Suprapubic skin (tissue), 4 donors: ENCODE measurements around the gene EXOC7. TPM values are rescaled to one million over a fixed set of nuclear protein-coding genes. Genes with fewer than 3 reads are reported as not detected.

Experiments used
- DNase-seq, 2 donors: peaks; one replicate each; pipeline ENCODE4 v3.0.0-alpha.2; 2019; ENCODE audit warnings: low spot score in 2 of 2
- H3K27ac ChIP-seq: fragments of 200-600 bp; sonication (generic); one replicate; pipeline ENCODE4 v1.5.1; 2019
- H3K27me3 ChIP-seq: fragments of 200-600 bp; sonication (generic); one replicate; pipeline ENCODE4 v1.5.1; 2019
- H3K36me3 ChIP-seq: fragments of 200-600 bp; sonication (generic); one replicate; pipeline ENCODE4 v1.5.1; 2019
- H3K4me1 ChIP-seq: fragments of 200-600 bp; sonication (generic); one replicate; pipeline ENCODE4 v1.5.1; 2019
- H3K4me3 ChIP-seq: fragments of 200-600 bp; sonication (generic); one replicate; pipeline ENCODE4 v1.5.1; 2019; ENCODE audit warnings: mild to moderate bottlenecking
- H3K9me3 ChIP-seq: fragments of 200-600 bp; sonication (generic); one replicate; pipeline ENCODE4 v1.5.1; 2019
- EP300 ChIP-seq: sonication (generic); formaldehyde crosslinking; IDR thresholded peaks from one replicate; pipeline ENCODE4 v1.6.1; 2017; ENCODE audit warnings: antibody characterized with exemption
- POLR2A ChIP-seq, 2 donors: fragments of 450-650 bp; IDR thresholded peaks; one replicate each; pipeline ENCODE4 v1.6.1; 2017; ENCODE audit warnings: antibody characterized with exemption in 2 of 2, mild to moderate bottlenecking in 2 of 2, moderate library complexity in 2 of 2
- POLR2AphosphoS5 ChIP-seq, 3 donors: sonication (generic); formaldehyde crosslinking; IDR thresholded peaks; one replicate each; pipeline ENCODE4 v1.6.1; 2017; ENCODE audit warnings: antibody characterized with exemption in 3 of 3
- WGBS: methylation state at CpG from one replicate; pipeline ENCODE4 v1.1.5; 2018; 5-methylcytosine and 5-hydroxymethylcytosine counted together
- total RNA-seq, 4 donors: library from RNA; depleted of rRNA; stranded (reverse); fragments of >200 nt; gene quantifications; one replicate each; pipeline ENCODE4 v1.1.0, GENCODE V29; 2016
- TF ChIP-seq, protein P1 (sequence below), 2 donors: fragments of 200-600 bp in 1 of 2; fragments of 450-650 bp in 1 of 2; sonication (generic) in 1 of 2; IDR thresholded peaks; one replicate each; pipeline ENCODE4 v1.5.1; 2016 to 2019; ENCODE audit warnings: antibody characterized with exemption in 2 of 2, mild to moderate bottlenecking in 1 of 2, moderate library complexity in 1 of 2

The EXOC7 gene
- total RNA-seq, 4 donors from 2014 or later: 67.4 to 108 (median 78.6) TPM

DNA sequence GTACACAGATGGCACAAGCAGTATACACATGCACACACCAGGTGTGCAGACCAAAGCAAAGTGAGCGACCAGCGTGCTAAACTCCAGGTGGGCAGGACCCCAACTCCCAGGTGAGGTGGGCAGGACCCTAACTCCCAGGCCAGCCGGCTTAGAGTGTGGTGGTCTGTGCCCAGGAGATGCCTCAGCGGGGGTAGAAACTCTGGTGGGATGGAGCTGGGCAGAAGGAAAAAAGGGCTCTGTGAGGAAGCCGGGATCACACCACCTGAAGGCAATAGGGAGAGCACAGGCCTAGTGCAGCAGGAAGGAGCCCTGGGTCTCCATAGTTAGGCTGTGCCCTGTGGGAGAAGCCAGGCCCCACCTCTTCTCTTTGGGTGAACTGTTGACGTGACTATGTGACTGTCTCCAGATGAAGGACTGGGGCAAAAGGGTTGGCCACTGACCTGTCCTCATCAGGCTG lies 39.0 kb upstream of the EXOC7 start:
- DNase-seq: peak in 1 of 2 donors; percentile 34
- no peak for TF ChIP-seq POLR2AphosphoS5 (IDR thresholded peaks at IDR 0.05)
- TF ChIP-seq, protein P1, sequence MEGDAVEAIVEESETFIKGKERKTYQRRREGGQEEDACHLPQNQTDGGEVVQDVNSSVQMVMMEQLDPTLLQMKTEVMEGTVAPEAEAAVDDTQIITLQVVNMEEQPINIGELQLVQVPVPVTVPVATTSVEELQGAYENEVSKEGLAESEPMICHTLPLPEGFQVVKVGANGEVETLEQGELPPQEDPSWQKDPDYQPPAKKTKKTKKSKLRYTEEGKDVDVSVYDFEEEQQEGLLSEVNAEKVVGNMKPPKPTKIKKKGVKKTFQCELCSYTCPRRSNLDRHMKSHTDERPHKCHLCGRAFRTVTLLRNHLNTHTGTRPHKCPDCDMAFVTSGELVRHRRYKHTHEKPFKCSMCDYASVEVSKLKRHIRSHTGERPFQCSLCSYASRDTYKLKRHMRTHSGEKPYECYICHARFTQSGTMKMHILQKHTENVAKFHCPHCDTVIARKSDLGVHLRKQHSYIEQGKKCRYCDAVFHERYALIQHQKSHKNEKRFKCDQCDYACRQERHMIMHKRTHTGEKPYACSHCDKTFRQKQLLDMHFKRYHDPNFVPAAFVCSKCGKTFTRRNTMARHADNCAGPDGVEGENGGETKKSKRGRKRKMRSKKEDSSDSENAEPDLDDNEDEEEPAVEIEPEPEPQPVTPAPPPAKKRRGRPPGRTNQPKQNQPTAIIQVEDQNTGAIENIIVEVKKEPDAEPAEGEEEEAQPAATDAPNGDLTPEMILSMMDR (IDR thresholded peaks at IDR 0.05): no peak
- TF ChIP-seq EP300: no peak
- no peak for TF ChIP-seq POLR2A (IDR thresholded peaks at IDR 0.05)
- H3K27ac ChIP-seq: no peak overlapping the region
- no peaks in the 10 kb centered on the region for H3K9me3 ChIP-seq
- 89% methylated on average over 6 of the region's 6 CpGs for WGBS
- H3K27me3 ChIP-seq: peaks cover 31% of the 10 kb centered on the region
- H3K36me3 ChIP-seq: no peaks in the 10 kb centered on the region
- peaks cover 42% of the 10 kb centered on the region for H3K4me1 ChIP-seq
- H3K4me3 ChIP-seq: no peak overlapping the region

DNA sequence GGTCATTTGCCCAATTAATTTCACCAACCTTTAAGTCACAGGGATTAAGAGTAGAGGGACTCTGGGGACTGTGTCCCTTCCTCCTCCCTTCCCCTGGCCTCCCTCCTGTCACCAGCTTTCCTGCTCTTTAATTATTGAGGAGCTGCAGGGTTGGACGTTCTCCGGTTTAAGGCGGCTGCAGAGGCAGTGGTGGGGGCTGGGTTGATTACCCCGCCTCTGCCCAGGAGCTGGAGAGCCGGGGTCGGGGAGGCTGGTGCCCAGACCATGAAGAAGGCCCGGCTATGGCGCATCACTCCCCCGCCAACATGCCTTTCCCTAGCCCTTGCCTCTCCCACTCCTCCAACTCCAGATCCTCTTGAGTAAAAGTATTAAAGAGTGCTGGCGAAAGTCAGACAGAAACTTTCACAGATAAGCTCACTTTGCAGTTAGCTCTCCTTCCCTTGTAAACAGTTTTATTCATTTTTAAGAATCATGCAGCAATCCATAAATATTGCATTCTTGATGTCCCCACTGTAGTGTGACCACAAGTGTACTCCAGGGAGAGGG lies 38.5 kb upstream of the EXOC7 start:
- Histone ChIP-seq H3K36me3 (no peaks in the 10 kb centered on the region), H3K9me3 (no peaks in the 10 kb centered on the region), H3K27me3 (peaks cover 36% of the 10 kb centered on the region), H3K4me1 (peaks cover 42% of the 10 kb centered on the region), H3K4me3 (no peak overlapping the region), H3K27ac (no peak overlapping the region)
- TF ChIP-seq, protein P1 (IDR thresholded peaks at IDR 0.05): no peak
- no peak for TF ChIP-seq POLR2A (IDR thresholded peaks at IDR 0.05)
- no peak for TF ChIP-seq EP300
- TF ChIP-seq POLR2AphosphoS5 (IDR thresholded peaks at IDR 0.05): no peak
- DNase-seq: peak in 1 of 2 donors; percentile 51
- 69% methylated on average over 10 of the region's 10 CpGs for WGBS

DNA sequence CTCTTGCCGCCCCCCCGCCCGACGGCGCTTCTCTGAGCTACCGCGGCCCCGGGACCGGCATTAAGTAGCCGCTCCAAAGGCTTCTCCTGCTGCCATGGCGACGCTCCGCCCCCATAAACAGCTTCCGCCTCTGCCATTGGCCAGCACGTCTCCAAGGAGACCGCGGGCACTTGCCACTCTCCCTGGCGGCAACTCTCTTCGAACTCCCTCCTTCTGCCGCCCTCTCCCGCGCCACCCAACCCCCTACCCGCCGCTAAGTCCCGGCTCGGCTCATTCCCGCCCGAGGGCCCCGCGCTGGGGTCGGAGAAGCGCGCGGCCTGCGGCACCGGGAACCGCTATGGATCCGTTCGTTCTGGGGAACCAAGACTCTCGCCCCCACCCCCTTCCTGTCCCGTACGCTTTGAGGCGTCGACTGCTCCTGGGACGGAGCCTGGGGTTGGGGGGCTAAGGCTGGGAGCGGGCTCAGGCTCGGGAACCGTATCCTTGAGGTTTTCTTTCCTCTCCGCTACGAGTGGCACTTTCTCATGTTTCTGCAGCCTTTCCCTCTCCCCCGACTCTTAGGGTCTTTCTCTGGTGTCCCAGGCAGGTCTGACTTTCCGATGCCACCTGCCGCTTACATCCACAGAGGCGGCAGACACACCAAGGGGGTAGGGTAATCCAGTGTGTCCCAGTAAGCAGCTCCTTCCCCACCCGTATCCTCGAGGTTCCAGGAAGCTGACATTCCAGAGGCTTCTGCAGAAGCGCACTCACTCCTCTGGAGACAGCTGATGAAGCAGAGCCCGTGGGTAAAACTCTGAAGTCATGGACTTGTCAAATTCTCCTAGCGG lies 37.8 kb upstream of the EXOC7 start, which contains the start of gene FOXJ1:
TSS of gene FOXJ1 (minus strand) at position 34 of the 827 bp plus-strand sequence. CDS start 850 bp downstream, outside the sequence.
- WGBS: 7% methylated on average over 47 of the region's 59 CpGs
- no peaks in the 10 kb centered on the region for H3K9me3 ChIP-seq
- peak in 1 of 2 donors; percentile 88 for DNase-seq
- TF ChIP-seq POLR2A (IDR thresholded peaks at IDR 0.05) (no peak), EP300 (no peak), POLR2AphosphoS5 (IDR thresholded peaks at IDR 0.05) (no peak)
- TF ChIP-seq, protein P1 (IDR thresholded peaks at IDR 0.05): no peak
- H3K27ac ChIP-seq: no peak within 1 kb of the TSS
- peaks cover 42% of the 10 kb centered on the region for H3K27me3 ChIP-seq
- peaks cover 42% of the 10 kb centered on the region for H3K4me1 ChIP-seq
- H3K4me3 ChIP-seq: peak within 1 kb of the TSS; percentile 53
- no peaks in the 10 kb centered on the region for H3K36me3 ChIP-seq

DNA sequence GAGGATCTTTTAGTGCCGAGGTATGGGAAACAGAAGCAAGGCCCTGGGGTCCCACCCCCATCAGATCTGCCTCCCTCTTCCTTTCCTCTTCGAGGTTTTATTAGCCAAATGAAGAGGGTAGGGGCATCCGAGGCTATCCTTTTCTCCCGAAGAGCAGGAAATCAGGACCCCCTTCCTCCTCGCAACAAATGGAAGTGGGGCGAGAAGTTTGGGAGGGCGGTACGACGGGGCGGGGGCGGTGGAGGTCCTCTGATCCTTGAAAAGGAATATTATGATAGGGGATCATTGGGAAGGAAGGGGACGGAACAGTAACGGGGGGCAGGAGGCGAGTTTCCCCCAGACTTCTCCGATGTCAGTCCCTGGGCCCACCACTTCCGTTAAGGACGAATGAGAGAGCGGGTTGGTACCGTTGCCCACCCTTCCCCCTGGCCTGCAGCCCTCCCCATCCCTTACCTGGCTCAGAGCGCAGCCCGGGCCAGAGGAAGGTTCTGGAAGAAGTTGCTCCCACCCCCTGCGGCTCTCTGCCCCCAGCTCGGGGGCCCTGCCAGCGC lies 37.1 kb upstream of the EXOC7 start:
- Histone ChIP-seq H3K27me3 (peaks cover 43% of the 10 kb centered on the region), H3K27ac (no peak overlapping the region), H3K9me3 (no peaks in the 10 kb centered on the region), H3K4me1 (peaks cover 42% of the 10 kb centered on the region), H3K36me3 (no peaks in the 10 kb centered on the region), H3K4me3 (peak overlapping the region; percentile 53)
- WGBS: 3% methylated on average over 17 of the region's 24 CpGs
- TF ChIP-seq, protein P1 (IDR thresholded peaks at IDR 0.05): no peak
- TF ChIP-seq POLR2AphosphoS5 (IDR thresholded peaks at IDR 0.05) (no peak), EP300 (no peak), POLR2A (IDR thresholded peaks at IDR 0.05) (no peak)
- no peak for DNase-seq
